Mesendoderm (in vitro differentiated cells): ENCODE data around the gene IRS1.

Source experiments
- DNase-seq: peaks from one replicate; pipeline ENCODE4 v3.0.0; 2013
- H2AK5ac ChIP-seq: 2 replicates; pipeline ENCODE4 v1.6.1; 2013; ENCODE audit warnings: low read length, inconsistent platforms
- H2BK120ac ChIP-seq: 2 replicates; pipeline ENCODE4 v1.6.1; 2013; ENCODE audit warnings: low read depth, mild to moderate bottlenecking, low read length, moderate library complexity, mixed read lengths
- H2BK15ac ChIP-seq: replicated peaks from 2 replicates; pipeline ENCODE4 v1.6.1; 2013; ENCODE audit warnings: low read depth, mild to moderate bottlenecking, moderate library complexity
- H2BK5ac ChIP-seq: 2 replicates; pipeline ENCODE4 v1.6.1; 2013; ENCODE audit warnings: low read length, inconsistent platforms
- H3K18ac ChIP-seq: 2 replicates; pipeline ENCODE4 v1.6.1; 2013; ENCODE audit warnings: mild to moderate bottlenecking, low read length, mixed read lengths
- H3K23ac ChIP-seq: one replicate; pipeline ENCODE4 v1.6.1; 2013; ENCODE audit warnings: low read length
- H3K27ac ChIP-seq: 2 replicates; pipeline ENCODE4 v1.5.1; 2013; ENCODE audit warnings: low read depth, mild to moderate bottlenecking, inconsistent platforms, low read length, moderate library complexity
- H3K27me3 ChIP-seq: 2 replicates; pipeline ENCODE4 v1.6.1; 2013; ENCODE audit warnings: low read length, control low read depth, mild to moderate bottlenecking, inconsistent platforms; ENCODE audit not compliant: insufficient read depth, poor library complexity
- H3K36me3 ChIP-seq: 2 replicates; pipeline ENCODE4 v1.6.1; 2013; ENCODE audit warnings: low read length, inconsistent platforms; ENCODE audit not compliant: control insufficient read depth, insufficient read depth
- H3K4ac ChIP-seq: one replicate; pipeline ENCODE4 v1.6.1; 2013; ENCODE audit warnings: low read depth, mild to moderate bottlenecking, low read length, moderate library complexity
- H3K4me1 ChIP-seq: 2 replicates; pipeline ENCODE4 v1.6.1; 2013; ENCODE audit warnings: low read depth, low read length, inconsistent platforms; ENCODE audit not compliant: control insufficient read depth
- H3K4me2 ChIP-seq: 2 replicates; pipeline ENCODE4 v1.6.1; 2013; ENCODE audit warnings: low read length
- H3K4me3 ChIP-seq: 2 replicates; pipeline ENCODE4 v1.5.1; 2013; ENCODE audit warnings: mild to moderate bottlenecking, low read length
- H3K56ac ChIP-seq: one replicate; pipeline ENCODE4 v1.6.1; 2013; ENCODE audit warnings: low read length
- H3K79me1 ChIP-seq: 2 replicates; pipeline ENCODE4 v1.6.1; 2013; ENCODE audit warnings: low read length, inconsistent platforms
- H3K79me2 ChIP-seq: 2 replicates; pipeline ENCODE4 v1.6.1; 2013; ENCODE audit warnings: mild to moderate bottlenecking, low read length; ENCODE audit not compliant: control insufficient read depth, insufficient read depth
- H3K9ac ChIP-seq: 2 replicates; pipeline ENCODE4 v1.6.1; 2013; ENCODE audit warnings: low read length, inconsistent platforms
- H4K5ac ChIP-seq: one replicate; pipeline ENCODE4 v1.6.1; 2013; ENCODE audit warnings: low read length
- H4K8ac ChIP-seq: one replicate; pipeline ENCODE4 v1.6.1; 2013; ENCODE audit warnings: low read depth, mild to moderate bottlenecking, control low read depth, low read length, moderate library complexity
- WGBS: extraction: QIAGEN DNeasy Blood & Tissue Kit; methylation state at CpG from one replicate; pipeline ENCODE4 v1.1.7; 2013; ENCODE audit warnings: low lambda C conversion rate, missing lambda C conversion rate; ENCODE audit not compliant: insufficient coverage; ENCODE audit errors: extremely low coverage; 5-methylcytosine and 5-hydroxymethylcytosine counted together

IRS1 gene

GRCh38 chr2:226720948-226721347 is 78.7 kb downstream of the IRS1 start:
- Histone ChIP-seq H3K4ac (no peak overlapping the region), H3K9ac (peak overlapping the region; percentile 31), H3K79me2 (no peaks in the 10 kb centered on the region), H2BK15ac (no peak overlapping the region), H3K27ac (peak overlapping the region; percentile 51), H3K36me3 (no peaks in the 10 kb centered on the region), H2BK5ac (peak overlapping the region; percentile 85), H3K4me2 (no peak overlapping the region), H3K4me1 (peaks cover 4% of the 10 kb centered on the region), H2BK120ac (no peak overlapping the region), H3K79me1 (no peaks in the 10 kb centered on the region), H3K56ac (peak overlapping the region; percentile 74), H3K4me3 (no peak overlapping the region), H2AK5ac (no peak overlapping the region), H4K5ac (no peak overlapping the region), H3K23ac (peak overlapping the region; percentile 18), H3K18ac (no peak overlapping the region), H4K8ac (no peak overlapping the region), H3K27me3 (no peaks in the 10 kb centered on the region)
- WGBS, result no CpG with 5 or more reads among the region's 5 CpGs
- peak; percentile 95 for DNase-seq

- no peak for DNase-seq
- Histone ChIP-seq H2BK120ac (no peak overlapping the region), H2BK15ac (no peak overlapping the region), H3K4me1 (peaks cover 4% of the 10 kb centered on the region), H3K36me3 (no peaks in the 10 kb centered on the region), H3K4me3 (no peak overlapping the region), H4K5ac (no peak overlapping the region), H3K79me2 (no peaks in the 10 kb centered on the region), H3K27me3 (no peaks in the 10 kb centered on the region), H3K56ac (no peak overlapping the region), H3K27ac (no peak overlapping the region), H3K79me1 (no peaks in the 10 kb centered on the region), H2BK5ac (no peak overlapping the region), H3K18ac (no peak overlapping the region), H2AK5ac (no peak overlapping the region), H3K4me2 (no peak overlapping the region), H3K23ac (no peak overlapping the region), H3K4ac (no peak overlapping the region), H3K9ac (no peak overlapping the region), H4K8ac (no peak overlapping the region)
- no CpG with 5 or more reads among the region's 1 CpG for WGBS
Observed at GRCh38 chr2:226717719-226718118, 81.9 kb downstream of the IRS1 start.

- no peaks in the 10 kb centered on the region for H3K27me3 ChIP-seq
- H3K18ac ChIP-seq, result no peak overlapping the region
- no peak overlapping the region for H2BK5ac ChIP-seq
- H2BK15ac ChIP-seq, result no peak overlapping the region
- no peak overlapping the region for H4K5ac ChIP-seq
- no peaks in the 10 kb centered on the region for H3K79me1 ChIP-seq
- no peak overlapping the region for H3K27ac ChIP-seq
- H3K4me1 ChIP-seq, result peaks cover 3% of the 10 kb centered on the region
- no peak overlapping the region for H2BK120ac ChIP-seq
- H3K9ac ChIP-seq, result no peak overlapping the region
- no peak overlapping the region for H3K4me2 ChIP-seq
- no peak for DNase-seq
- no peak overlapping the region for H3K4me3 ChIP-seq
- H3K56ac ChIP-seq, result no peak overlapping the region
- H3K79me2 ChIP-seq, result no peaks in the 10 kb centered on the region
- no peak overlapping the region for H4K8ac ChIP-seq
- H3K4ac ChIP-seq, result no peak overlapping the region
- no peak overlapping the region for H3K23ac ChIP-seq
- no peak overlapping the region for H2AK5ac ChIP-seq
- no peaks in the 10 kb centered on the region for H3K36me3 ChIP-seq
Observed at GRCh38 chr2:226716126-226716525, 83.5 kb downstream of the IRS1 start.

- no peak overlapping the region for H3K4me3 ChIP-seq
- H2AK5ac ChIP-seq, result no peak overlapping the region
- no peak overlapping the region for H3K18ac ChIP-seq
- peaks cover 2% of the 10 kb centered on the region for H3K4me1 ChIP-seq
- H3K79me1 ChIP-seq, result no peaks in the 10 kb centered on the region
- H3K27ac ChIP-seq, result no peak overlapping the region
- H3K27me3 ChIP-seq, result no peaks in the 10 kb centered on the region
- H3K23ac ChIP-seq, result peak overlapping the region; percentile 31
- no peak overlapping the region for H2BK120ac ChIP-seq
- no peak overlapping the region for H3K4ac ChIP-seq
- no peak overlapping the region for H3K4me2 ChIP-seq
- H3K56ac ChIP-seq, result no peak overlapping the region
- H4K5ac ChIP-seq, result no peak overlapping the region
- WGBS, result 100% methylated on average over 1 of the region's 3 CpGs
- no peak overlapping the region for H3K9ac ChIP-seq
- H2BK15ac ChIP-seq, result no peak overlapping the region
- H4K8ac ChIP-seq, result no peak overlapping the region
- H3K79me2 ChIP-seq, result no peaks in the 10 kb centered on the region
- no peak overlapping the region for H2BK5ac ChIP-seq
- DNase-seq, result no peak
- no peaks in the 10 kb centered on the region for H3K36me3 ChIP-seq
Observed at GRCh38 chr2:226715347-226715990, 84.2 kb downstream of the IRS1 start.

GRCh38 chr2:226712941-226713340 is 86.7 kb downstream of the IRS1 start:
- no peaks in the 10 kb centered on the region for H3K27me3 ChIP-seq
- DNase-seq, result no peak
- H3K4ac ChIP-seq, result no peak overlapping the region
- no peaks in the 10 kb centered on the region for H3K79me1 ChIP-seq
- H3K18ac ChIP-seq, result no peak overlapping the region
- H4K5ac ChIP-seq, result no peak overlapping the region
- no peak overlapping the region for H2AK5ac ChIP-seq
- H3K56ac ChIP-seq, result no peak overlapping the region
- H3K79me2 ChIP-seq, result no peaks in the 10 kb centered on the region
- H3K9ac ChIP-seq, result no peak overlapping the region
- no peak overlapping the region for H3K4me3 ChIP-seq
- no peak overlapping the region for H3K27ac ChIP-seq
- no CpG with 5 or more reads among the region's 1 CpG for WGBS
- no peaks in the 10 kb centered on the region for H3K36me3 ChIP-seq
- H2BK5ac ChIP-seq, result no peak overlapping the region
- no peak overlapping the region for H3K4me2 ChIP-seq
- H2BK120ac ChIP-seq, result no peak overlapping the region
- H3K4me1 ChIP-seq, result no peaks in the 10 kb centered on the region
- no peak overlapping the region for H3K23ac ChIP-seq
- H4K8ac ChIP-seq, result no peak overlapping the region
- H2BK15ac ChIP-seq, result no peak overlapping the region

GRCh38 chr2:226711606-226712296 is 87.9 kb downstream of the IRS1 start:
- no peak overlapping the region for H3K23ac ChIP-seq
- no peak overlapping the region for H2BK5ac ChIP-seq
- H2BK15ac ChIP-seq, result no peak overlapping the region
- no peak overlapping the region for H2BK120ac ChIP-seq
- no peak overlapping the region for H3K4me2 ChIP-seq
- H3K27me3 ChIP-seq, result no peaks in the 10 kb centered on the region
- H3K36me3 ChIP-seq, result no peaks in the 10 kb centered on the region
- no peak overlapping the region for H3K27ac ChIP-seq
- H3K56ac ChIP-seq, result no peak overlapping the region
- no CpG with 5 or more reads among the region's 2 CpGs for WGBS
- H4K8ac ChIP-seq, result no peak overlapping the region
- H3K9ac ChIP-seq, result no peak overlapping the region
- no peak overlapping the region for H3K18ac ChIP-seq
- H3K79me1 ChIP-seq, result no peaks in the 10 kb centered on the region
- H3K4me1 ChIP-seq, result no peaks in the 10 kb centered on the region
- no peak for DNase-seq
- H3K79me2 ChIP-seq, result no peaks in the 10 kb centered on the region
- no peak overlapping the region for H2AK5ac ChIP-seq
- H3K4ac ChIP-seq, result no peak overlapping the region
- no peak overlapping the region for H3K4me3 ChIP-seq
- H4K5ac ChIP-seq, result no peak overlapping the region
